NCI-H524 treated with DMSO at 0.1 percent for 48 hours (cell line): ENCODE data around the gene MIF4GD.

Source experiments
- DNase-seq: peaks from one replicate; lab custom pipeline; 2025; lab: John Stamatoyannopoulos, UW

Gene MIF4GD

GRCh38 chr17:75232786-75233185, 38.2 kb downstream of the MIF4GD start:
- DNase-seq, result no peak

GRCh38 chr17:75231741-75232464, 39.1 kb downstream of the MIF4GD start:
- no peak for DNase-seq

GRCh38 chr17:75231071-75231470, 40.0 kb downstream of the MIF4GD start:
- no peak for DNase-seq

GRCh38 chr17:75228847-75229246, 42.2 kb downstream of the MIF4GD start:
- DNase-seq, result no peak

GRCh38 chr17:75228305-75228704, 42.7 kb downstream of the MIF4GD start:
- no peak for DNase-seq

- no peak for DNase-seq
These were observed 43.3 kb downstream of the MIF4GD start for GRCh38 chr17:75227729-75228128.

- DNase-seq, result no peak
These were observed 46.0 kb downstream of the MIF4GD start for GRCh38 chr17:75225016-75225415.

- DNase-seq, result no peak
These were observed 51.2 kb downstream of the MIF4GD start for GRCh38 chr17:75219815-75220214.

GRCh38 chr17:75218131-75218530, 52.9 kb downstream of the MIF4GD start:
- no peak for DNase-seq
